Neural cell (in vitro differentiated cells): ENCODE data around the gene AKAP9. TPM values are rescaled to one million over a fixed set of nuclear protein-coding genes. Genes with fewer than 3 reads are reported as not detected.
"Not testable (repeated sequence)": the region's sequence is repeated elsewhere in the genome, so short reads cannot be mapped to it uniquely, and the experiment has no call there.

Experiments used
- H2AFZ ChIP-seq: fragments of 200-600, 300-800 bp; sonication (generic), shearing (Covaris generic); 2 replicates; pipeline ENCODE4 v1.6.0; 2014; ENCODE audit warnings: low read depth, mild to moderate bottlenecking, antibody characterized with exemption, low read length, moderate library complexity
- H3F3A ChIP-seq: fragments of 200-600 bp; shearing (Covaris generic); 2 replicates; pipeline ENCODE4 v1.6.1; 2016; ENCODE audit warnings: mild to moderate bottlenecking, moderate library complexity, mixed read lengths, antibody characterized with exemption, low read length; ENCODE audit not compliant: insufficient read depth, poor library complexity, severe bottlenecking
- H3K27ac ChIP-seq: fragments of 200-600, 300-800 bp; sonication (generic), shearing (Covaris generic); 2 replicates; pipeline ENCODE4 v1.5.1; 2014; ENCODE audit warnings: mild to moderate bottlenecking, low read length, moderate library complexity
- H3K27me3 ChIP-seq: fragments of 300-800, 200-600 bp; sonication (generic), shearing (Covaris generic); 2 replicates; pipeline ENCODE4 v1.6.0; 2014; ENCODE audit warnings: mild to moderate bottlenecking, low read depth, low read length, moderate library complexity; ENCODE audit not compliant: insufficient read depth
- H3K36me3 ChIP-seq: fragments of 300-800, 200-600 bp; sonication (generic), shearing (Covaris generic); 2 replicates; pipeline ENCODE4 v1.5.1; 2014; ENCODE audit warnings: mild to moderate bottlenecking, antibody characterized with exemption, low read length, moderate library complexity; ENCODE audit not compliant: insufficient read depth
- H3K4me2 ChIP-seq: fragments of 300-800, 200-600 bp; sonication (generic), shearing (Covaris generic); 2 replicates; pipeline ENCODE4 v1.6.0; 2014; ENCODE audit warnings: mild to moderate bottlenecking, low read length
- H3K4me3 ChIP-seq: fragments of 300-800, 200-600 bp; sonication (generic), shearing (Covaris generic); 2 replicates; pipeline ENCODE4 v1.5.1; 2014; ENCODE audit warnings: mild to moderate bottlenecking, low read length, moderate library complexity
- H3K79me2 ChIP-seq: fragments of 200-600 bp; shearing (Covaris generic); replicated peaks from 2 replicates; pipeline ENCODE4 v1.6.0; 2014; ENCODE audit warnings: mild to moderate bottlenecking, low read length, moderate library complexity; ENCODE audit not compliant: insufficient read depth
- H3K9ac ChIP-seq: fragments of 300-800, 200-600 bp; sonication (generic), shearing (Covaris generic); 2 replicates; pipeline ENCODE4 v1.6.1; 2016; ENCODE audit warnings: mild to moderate bottlenecking, low read length, mixed read lengths
- H3K9me2 ChIP-seq: fragments of 200-600 bp; shearing (Covaris generic); 2 replicates; pipeline ENCODE4 v1.6.1; 2016; ENCODE audit warnings: mild to moderate bottlenecking, low read length, mixed read lengths; ENCODE audit not compliant: insufficient read depth
- H3K9me3 ChIP-seq: fragments of 200-600, 300-800 bp; sonication (generic), shearing (Covaris generic); 2 replicates; pipeline ENCODE4 v1.6.1; 2016; ENCODE audit warnings: mild to moderate bottlenecking, mixed run types, low read length, moderate library complexity, mixed read lengths
- H4K20me1 ChIP-seq: fragments of 200-600 bp; shearing (Covaris generic); 2 replicates; pipeline ENCODE4 v1.6.1; 2016; ENCODE audit warnings: mild to moderate bottlenecking, mixed run types; ENCODE audit not compliant: insufficient read depth
- EP300 ChIP-seq: fragments of 450-650 bp; conservative IDR thresholded peaks from 2 replicates; pipeline ENCODE4 v1.6.1; 2014; ENCODE audit warnings: antibody characterized with exemption, mild to moderate bottlenecking, moderate library complexity; ENCODE audit not compliant: poor library complexity, severe bottlenecking
- EZH2 ChIP-seq: fragments of 200-600, 300-800 bp; shearing (Covaris generic), sonication (generic); IDR thresholded peaks from 2 replicates; pipeline ENCODE4 v1.6.1; 2014; ENCODE audit warnings: antibody characterized with exemption, low read length, borderline replicate concordance, mild to moderate bottlenecking; ENCODE audit not compliant: insufficient read depth, poor library complexity, severe bottlenecking
- MXI1 ChIP-seq: fragments of 450-650 bp; conservative IDR thresholded peaks from 2 replicates; pipeline ENCODE4 v1.6.1; 2014; ENCODE audit warnings: antibody characterized with exemption, mild to moderate bottlenecking; ENCODE audit not compliant: poor library complexity, severe bottlenecking
- POLR2AphosphoS5 ChIP-seq: IDR thresholded peaks from 2 replicates; pipeline ENCODE4 v1.6.1; 2012
- RAD21 ChIP-seq: fragments of 450-650 bp; conservative IDR thresholded peaks from 2 replicates; pipeline ENCODE4 v1.6.1; 2014; ENCODE audit warnings: antibody characterized with exemption, mild to moderate bottlenecking, moderate library complexity
- SMC3 ChIP-seq: fragments of 450-650 bp; conservative IDR thresholded peaks from 2 replicates; pipeline ENCODE4 v1.6.1; 2014; ENCODE audit warnings: antibody characterized with exemption, mild to moderate bottlenecking, moderate library complexity; ENCODE audit not compliant: poor library complexity
- polyA plus RNA-seq: library from polyadenylated mRNA; depleted of rRNA; stranded (reverse); fragments of >200 nt; gene quantifications from 2 replicates; pipeline ENCODE4 v1.2.3, GENCODE V29; 2014
- TF ChIP-seq, protein P1 (sequence below): fragments of 450-650 bp; IDR thresholded peaks from 2 replicates; pipeline ENCODE4 v1.5.1; 2014; ENCODE audit warnings: antibody characterized with exemption, mild to moderate bottlenecking, moderate library complexity; ENCODE audit not compliant: poor library complexity, severe bottlenecking

The AKAP9 gene
- polyA plus RNA-seq, 1 donor from 2014 or later = 120 TPM

DNA sequence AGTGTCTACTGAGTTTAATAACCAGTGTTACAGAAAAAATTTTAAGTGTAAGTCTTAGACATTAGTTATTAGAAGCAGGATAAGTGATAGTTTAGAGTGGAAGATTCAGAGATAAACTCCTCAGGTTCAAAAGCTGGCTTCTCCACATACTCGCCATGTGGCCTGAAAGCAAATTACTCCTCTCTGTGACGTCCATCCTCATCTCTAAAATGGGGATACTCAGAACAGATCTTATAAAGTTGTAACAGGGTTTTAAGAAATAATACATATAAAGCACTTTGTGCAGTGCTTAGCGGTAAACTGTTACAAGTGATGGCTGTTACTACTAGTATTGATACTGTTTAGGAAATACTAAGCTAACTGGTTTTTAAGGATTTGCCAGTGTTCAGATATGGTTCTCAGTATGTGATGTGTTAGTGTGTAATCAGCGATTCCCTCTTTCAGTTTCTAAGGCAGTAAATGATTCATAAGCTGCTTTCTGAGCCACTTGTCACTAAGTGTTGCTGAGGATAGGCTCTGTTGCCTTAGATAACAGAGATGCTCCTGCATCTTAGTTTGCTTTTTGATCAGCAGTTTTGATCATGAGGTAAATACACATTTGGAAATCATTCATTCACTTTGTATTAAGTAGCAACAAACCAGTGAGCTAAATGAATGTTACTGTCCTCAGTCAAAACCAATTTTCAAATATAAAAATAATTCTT is 134.9 kb downstream of the AKAP9 start:
- H3F3A ChIP-seq = no peaks in the 10 kb centered on the region
- no peaks in the 10 kb centered on the region for H3K27me3 ChIP-seq
- H3K4me2 ChIP-seq = no peak overlapping the region
- no peak overlapping the region for H3K27ac ChIP-seq
- H3K4me3 ChIP-seq = no peak overlapping the region
- H3K79me2 ChIP-seq = peaks cover 3% of the 10 kb centered on the region
- H2AFZ ChIP-seq = no peak overlapping the region
- no peaks in the 10 kb centered on the region for H4K20me1 ChIP-seq
- H3K9me3 ChIP-seq = no peaks in the 10 kb centered on the region
- H3K9me2 ChIP-seq = no peaks in the 10 kb centered on the region
- H3K9ac ChIP-seq = no peak overlapping the region
- TF ChIP-seq SMC3 = no peak
- TF ChIP-seq RAD21 = no peak
- no peak for TF ChIP-seq EZH2
- TF ChIP-seq POLR2AphosphoS5 = no peak
- peaks cover 2% of the 10 kb centered on the region for H3K36me3 ChIP-seq

DNA sequence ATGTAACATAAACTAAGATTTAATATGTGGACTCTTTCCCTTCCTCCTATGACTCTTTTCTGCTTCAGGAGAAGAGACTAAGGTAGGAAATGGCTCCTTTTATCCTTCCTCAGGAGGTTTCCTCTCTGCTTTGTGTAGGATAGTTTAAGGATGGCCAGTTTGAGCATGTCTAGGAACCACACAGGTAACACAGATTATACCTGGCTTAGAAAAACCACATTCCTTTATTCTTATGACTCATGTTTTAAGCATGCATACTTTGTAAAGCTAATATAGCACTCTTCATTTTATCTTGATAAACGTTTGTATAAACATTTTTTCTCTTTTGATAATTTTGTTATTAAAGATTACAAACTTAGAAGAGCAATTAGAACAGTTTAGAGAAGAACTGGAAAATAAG is 135.8 kb downstream of the AKAP9 start:
- Histone ChIP-seq H3K27me3 (no peaks in the 10 kb centered on the region), H3K36me3 (peaks cover 5% of the 10 kb centered on the region), H3K27ac (no peak overlapping the region), H3K79me2 (peaks cover 3% of the 10 kb centered on the region), H3K9ac (no peak overlapping the region), H3K9me2 (no peaks in the 10 kb centered on the region), H3K9me3 (no peaks in the 10 kb centered on the region), H4K20me1 (no peaks in the 10 kb centered on the region), H3F3A (no peaks in the 10 kb centered on the region), H3K4me2 (no peak overlapping the region), H3K4me3 (no peak overlapping the region), H2AFZ (no peak overlapping the region)
- TF ChIP-seq EP300 (no peak), SMC3 (no peak), MXI1 (no peak)

DNA sequence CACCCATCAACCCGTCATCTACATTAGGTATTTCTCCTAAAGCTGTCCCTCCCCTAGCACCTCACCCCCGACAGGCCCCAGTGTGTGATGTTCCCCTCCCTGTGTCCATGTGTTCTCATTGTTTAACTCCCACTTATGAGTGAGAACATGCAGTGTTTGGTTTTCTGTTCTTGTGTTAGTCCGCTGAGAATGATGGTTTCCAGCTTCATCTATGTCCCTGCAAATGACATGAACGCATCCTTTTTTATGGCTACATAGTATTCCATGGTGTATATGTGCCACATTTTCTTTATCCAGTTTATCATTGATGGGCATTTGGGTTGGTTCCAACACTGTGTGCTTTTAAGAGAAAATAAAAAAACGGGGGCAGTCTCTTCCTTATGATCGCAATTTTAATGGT is 143.3 kb downstream of the AKAP9 start:
- not testable (repeated sequence) for H3K79me2 ChIP-seq, H3K4me2 ChIP-seq, H3K9me3 ChIP-seq, H3K4me3 ChIP-seq, H3K27ac ChIP-seq, H3K9ac ChIP-seq, H4K20me1 ChIP-seq, H3K27me3 ChIP-seq, H3K9me2 ChIP-seq, H3F3A ChIP-seq, H2AFZ ChIP-seq
- H3K36me3 ChIP-seq = peaks cover 50% of the 10 kb centered on the region

DNA sequence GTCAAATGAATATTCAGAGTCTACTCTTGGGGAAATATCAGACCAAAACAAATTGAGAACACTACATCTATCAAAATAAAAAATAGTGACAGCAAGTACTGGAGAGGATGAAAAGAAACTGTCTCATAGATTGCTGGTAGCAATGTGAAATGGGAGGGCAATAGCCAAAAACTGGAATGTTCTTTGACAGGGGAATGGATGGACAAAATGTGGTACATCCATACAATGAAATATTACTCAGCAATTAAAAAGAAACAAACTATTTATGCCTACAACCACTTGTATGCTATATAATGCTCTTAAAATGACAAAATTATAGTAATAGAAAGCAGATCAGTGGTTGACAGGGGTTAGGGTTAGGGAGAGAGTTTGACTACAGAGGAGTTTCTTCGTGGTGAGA is 147.6 kb downstream of the AKAP9 start:
- Histone ChIP-seq H3K9me2 (no peaks in the 10 kb centered on the region), H3K27me3 (no peaks in the 10 kb centered on the region), H3K27ac (no peak overlapping the region), H3K36me3 (peaks cover 63% of the 10 kb centered on the region), H3K9me3 (no peaks in the 10 kb centered on the region), H3K4me2 (no peak overlapping the region), H3F3A (no peaks in the 10 kb centered on the region), H2AFZ (no peak overlapping the region), H4K20me1 (no peaks in the 10 kb centered on the region), H3K9ac (no peak overlapping the region), H3K4me3 (no peak overlapping the region), H3K79me2 (no peaks in the 10 kb centered on the region)
- no peak for TF ChIP-seq EP300
- TF ChIP-seq, protein P1, sequence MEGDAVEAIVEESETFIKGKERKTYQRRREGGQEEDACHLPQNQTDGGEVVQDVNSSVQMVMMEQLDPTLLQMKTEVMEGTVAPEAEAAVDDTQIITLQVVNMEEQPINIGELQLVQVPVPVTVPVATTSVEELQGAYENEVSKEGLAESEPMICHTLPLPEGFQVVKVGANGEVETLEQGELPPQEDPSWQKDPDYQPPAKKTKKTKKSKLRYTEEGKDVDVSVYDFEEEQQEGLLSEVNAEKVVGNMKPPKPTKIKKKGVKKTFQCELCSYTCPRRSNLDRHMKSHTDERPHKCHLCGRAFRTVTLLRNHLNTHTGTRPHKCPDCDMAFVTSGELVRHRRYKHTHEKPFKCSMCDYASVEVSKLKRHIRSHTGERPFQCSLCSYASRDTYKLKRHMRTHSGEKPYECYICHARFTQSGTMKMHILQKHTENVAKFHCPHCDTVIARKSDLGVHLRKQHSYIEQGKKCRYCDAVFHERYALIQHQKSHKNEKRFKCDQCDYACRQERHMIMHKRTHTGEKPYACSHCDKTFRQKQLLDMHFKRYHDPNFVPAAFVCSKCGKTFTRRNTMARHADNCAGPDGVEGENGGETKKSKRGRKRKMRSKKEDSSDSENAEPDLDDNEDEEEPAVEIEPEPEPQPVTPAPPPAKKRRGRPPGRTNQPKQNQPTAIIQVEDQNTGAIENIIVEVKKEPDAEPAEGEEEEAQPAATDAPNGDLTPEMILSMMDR = no peak
- no peak for TF ChIP-seq EZH2
